T-helper 2 cell treated with Interferon-gamma antibody and Interleukin-4, amounts not matched to agents 100 ng/mL and 5 ng/mL, for 36 hours (primary cell): Measurements from ENCODE around the gene NUMA1. TPM values are rescaled to one million over a fixed set of nuclear protein-coding genes. Genes with fewer than 3 reads are reported as not detected.

Source experiments
- intact Hi-C: fragments of 100-400 bp; cut with micrococcal nuclease; formaldehyde crosslinking; loops from one replicate; pipeline ENCODE4 v1.15.1; 2023
- total RNA-seq: library from RNA; stranded (reverse); gene quantifications from 2 replicates; pipeline ENCODE4 v1.2.3, GENCODE V29; 2022

Gene NUMA1
- total RNA-seq, 1 donor from 2014 or later = 174 TPM

DNA sequence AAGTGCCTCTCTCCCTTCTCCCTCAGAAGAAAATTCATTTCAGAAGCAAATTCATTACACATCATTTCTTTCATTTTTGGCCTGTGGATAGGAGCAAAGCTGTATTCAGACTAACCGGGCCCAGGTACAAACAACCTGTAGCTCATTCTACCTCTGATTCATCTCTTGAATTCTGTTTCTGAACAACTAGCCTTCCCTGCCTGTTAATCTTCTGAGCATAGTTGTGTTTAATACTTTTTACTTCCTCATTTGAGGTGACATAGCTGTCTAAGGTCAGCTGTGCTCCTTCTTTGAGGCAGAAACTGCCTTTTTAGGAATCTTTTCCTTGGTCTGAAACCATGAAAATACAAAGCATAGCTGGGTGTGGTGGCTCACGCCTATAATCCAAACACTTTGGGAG, 94.2 kb downstream of the NUMA1 start:
- intact Hi-C loops = no loop called here

DNA sequence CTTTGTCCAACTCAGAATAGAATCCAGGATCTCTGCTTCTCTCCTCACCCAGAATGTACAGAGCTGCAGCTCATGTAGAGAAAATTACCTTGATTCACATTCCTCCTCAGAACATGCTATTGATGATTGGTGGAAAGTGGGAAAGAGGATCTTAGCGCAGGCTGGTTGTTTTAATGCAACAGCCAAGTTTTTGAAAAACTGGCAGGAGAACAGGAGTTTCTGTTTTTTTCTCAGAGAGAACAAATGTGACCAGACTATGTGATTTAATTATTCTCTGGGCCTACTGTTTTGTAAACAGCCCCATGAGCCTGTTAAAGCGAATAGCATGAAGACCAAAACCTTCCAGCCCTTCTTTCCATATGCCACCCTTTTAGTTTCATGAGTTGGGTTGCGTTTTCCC, 100.7 kb downstream of the NUMA1 start:
- intact Hi-C loops = loop anchor here (5.0 kb wide), 3 partner anchors 163 to 453 kb away; partner anchors contain the start of gene CLPB

DNA sequence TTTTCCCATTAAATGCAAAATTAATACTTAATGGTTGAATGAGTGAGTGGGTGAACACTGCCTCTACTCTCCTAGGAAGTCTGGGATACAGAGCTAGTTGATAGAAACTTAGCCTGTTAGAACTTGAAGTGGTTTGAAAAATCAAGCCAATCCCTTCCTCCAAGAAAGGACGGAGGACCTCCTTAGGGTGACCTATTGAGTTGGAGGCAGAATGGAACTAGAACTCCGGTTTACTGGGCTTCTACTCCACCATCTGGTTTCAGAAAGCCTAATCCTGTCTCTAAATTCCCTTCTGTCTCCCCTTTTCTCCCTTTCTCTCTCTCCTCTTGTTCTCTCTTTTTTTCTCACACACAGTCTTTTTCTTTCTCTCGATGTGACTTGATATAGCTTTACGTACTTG, 101.2 kb downstream of the NUMA1 start:
- intact Hi-C loops = loop anchor here (5.0 kb wide), 3 partner anchors 163 to 453 kb away; partner anchors contain the start of gene CLPB

DNA sequence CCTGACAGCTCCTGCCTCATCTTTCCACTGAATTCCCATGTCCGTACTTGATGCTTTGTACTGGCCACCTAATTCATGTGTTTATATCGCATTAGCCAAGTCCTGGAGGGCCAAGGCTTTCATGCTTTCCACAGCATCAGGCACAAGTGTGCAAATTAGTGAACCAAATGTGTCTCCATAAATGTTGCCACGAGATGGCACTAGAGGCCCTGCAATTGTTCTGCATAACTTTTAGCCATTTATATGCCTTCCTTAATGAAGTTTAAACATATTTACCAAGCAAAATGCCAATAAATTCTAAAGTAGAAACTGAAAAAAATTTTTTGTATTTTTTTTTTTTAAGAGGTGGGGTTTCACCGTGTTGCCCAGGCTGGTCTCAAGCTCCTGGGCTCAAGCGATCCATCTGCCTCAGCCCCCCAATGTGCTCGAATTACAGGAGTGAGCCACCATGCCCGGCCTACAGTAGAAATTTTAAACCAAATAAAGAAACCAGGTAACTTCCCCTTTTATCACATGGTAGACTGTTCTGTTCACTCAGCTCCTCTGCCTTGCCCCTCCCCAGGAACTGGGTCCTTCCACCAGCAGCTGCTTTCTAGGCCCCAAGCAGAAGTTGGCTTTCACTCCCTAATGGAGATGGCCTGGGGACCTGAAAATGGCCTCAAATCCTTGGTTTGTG, 102.5 kb downstream of the NUMA1 start:
- intact Hi-C loops = loop anchor here (2.0 to 5.0 kb wide), 4 partner anchors 113 to 454 kb away; partner anchors contain the start of gene CLPB

- intact Hi-C loops = loop anchor here (2.0 to 5.0 kb wide), 4 partner anchors 114 to 455 kb away; partner anchors contain the start of gene CLPB
Observed at GRCh38 chr11:71977090-71977489, 103.3 kb downstream of the NUMA1 start.

- intact Hi-C loops = loop anchor here (2.0 to 5.0 kb wide), 4 partner anchors 114 to 456 kb away; partner anchors contain the start of gene CLPB
Observed at GRCh38 chr11:71976551-71976950, 103.8 kb downstream of the NUMA1 start.

DNA sequence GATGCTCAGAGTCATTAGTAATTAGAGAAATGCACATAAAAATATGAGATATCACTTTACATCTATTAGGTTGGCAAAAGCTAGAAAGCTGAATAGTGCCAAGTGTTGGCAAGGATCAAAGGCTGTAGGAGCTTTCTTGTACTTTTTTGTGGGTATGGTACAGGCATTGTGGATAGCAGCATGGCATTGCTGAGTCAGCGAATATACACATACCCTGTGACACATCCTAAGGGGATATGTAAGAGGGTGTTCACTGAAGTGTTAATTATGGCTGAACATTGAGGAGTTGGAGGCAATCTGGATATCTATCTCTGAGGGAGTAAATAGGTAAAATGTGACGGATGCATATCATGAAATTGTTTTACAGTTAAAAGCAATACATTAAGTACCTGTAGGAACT, 108.7 kb downstream of the NUMA1 start:
- intact Hi-C loops = no loop called here

GRCh38 chr11:71964641-71965040, 115.7 kb downstream of the NUMA1 start:
- intact Hi-C loops = no loop called here

DNA sequence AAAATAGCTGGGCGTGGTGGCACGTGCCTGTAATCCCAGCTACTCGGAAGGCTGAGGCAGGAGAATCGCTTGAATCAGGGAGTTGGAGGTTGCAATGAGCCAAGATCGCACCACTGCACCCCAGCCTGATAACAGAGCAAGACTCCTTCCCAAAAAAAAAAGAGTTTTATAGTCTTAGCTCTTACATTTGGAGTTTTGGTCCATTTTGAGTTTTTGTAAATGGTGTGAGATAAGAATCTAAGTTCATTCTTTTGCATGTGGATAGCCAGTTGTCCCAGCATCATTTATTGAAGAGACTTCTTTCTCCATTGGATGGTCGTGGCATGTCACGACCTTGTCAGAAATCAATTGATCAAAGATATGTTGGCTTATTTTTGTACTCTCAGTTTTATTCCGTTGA, 116.9 kb downstream of the NUMA1 start:
- intact Hi-C loops = no loop called here

DNA sequence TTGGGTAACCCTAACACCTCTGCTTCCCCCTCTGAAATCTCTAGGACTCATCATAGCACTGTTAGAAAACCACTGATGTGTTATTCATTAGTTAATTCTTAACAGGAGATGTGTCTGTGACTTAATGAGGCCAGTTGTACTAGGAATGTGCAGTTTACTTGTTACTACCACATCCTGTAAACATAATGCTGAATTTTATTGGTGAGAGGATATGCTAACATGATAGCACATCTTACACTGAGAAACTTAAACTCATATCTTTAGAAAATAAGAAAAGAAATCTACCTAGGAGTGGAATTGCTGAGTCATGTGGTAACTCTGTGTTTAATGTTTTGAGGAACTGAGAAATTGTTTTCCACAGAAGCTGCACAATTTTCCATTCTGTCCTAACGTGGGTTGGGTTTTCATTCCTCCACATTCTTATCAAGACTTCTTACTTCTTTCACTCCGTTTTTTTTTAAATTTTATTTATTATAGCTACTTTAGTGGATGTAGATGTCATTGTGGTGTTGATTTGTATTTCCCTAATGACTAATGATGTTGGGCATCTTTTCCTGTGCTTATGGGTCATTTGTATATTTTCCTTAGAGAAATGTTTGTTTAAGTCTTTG, 117.8 kb downstream of the NUMA1 start:
- intact Hi-C loops = no loop called here

GRCh38 chr11:71955898-71956456, 124.4 kb downstream of the NUMA1 start:
- intact Hi-C loops = no loop called here

Other genes with a start within 250 kb of the NUMA1 start
- not detected in 2 replicates for gene DEFB108B, start 247.3 kb downstream of the NUMA1 start, total RNA-seq
- not detected in 2 replicates for gene DEFB131B, start 202.1 kb downstream of the NUMA1 start, total RNA-seq
- gene XNDC1N, start 151.9 kb downstream of the NUMA1 start, total RNA-seq = 19.1 and 20.5 TPM in 2 replicates
- 29.0 and 30.5 TPM in 2 replicates for gene RNF121, start 151.5 kb downstream of the NUMA1 start, total RNA-seq
- 15.2 and 15.7 TPM in 2 replicates for gene IL18BP, start 81.6 kb downstream of the NUMA1 start, total RNA-seq
- 6.4 and 7.5 TPM in 2 replicates for gene LRRC51, start 308 bp upstream of the NUMA1 start, total RNA-seq
- 81.2 and 84.5 TPM in 2 replicates for gene LAMTOR1, start 22.8 kb upstream of the NUMA1 start, total RNA-seq
- gene TOMT, start 25.4 kb upstream of the NUMA1 start, total RNA-seq = 0.14 TPM in 1 of 2 replicates, not detected in the other
- 77.9 and 78.0 TPM in 2 replicates for gene ANAPC15, start 32.2 kb upstream of the NUMA1 start, total RNA-seq
- gene FOLR3, start 55.2 kb upstream of the NUMA1 start, total RNA-seq = not detected in 2 replicates
- not detected in 2 replicates for gene FOLR1, start 111.6 kb upstream of the NUMA1 start, total RNA-seq
- gene FOLR2, start 136.3 kb upstream of the NUMA1 start, total RNA-seq = not detected in 2 replicates
- gene INPPL1, start 144.2 kb upstream of the NUMA1 start, total RNA-seq = 126 TPM in 2 replicates
- not detected in 2 replicates for gene PHOX2A, start 163.6 kb upstream of the NUMA1 start, total RNA-seq